Body of pancreas (tissue), 4 donors: ENCODE results near the gene ENPP6. TPM values are rescaled to one million over a fixed set of nuclear protein-coding genes. Genes with fewer than 3 reads are reported as not detected.

ENCODE experiments used
- ATAC-seq: fragments of 150-250 bp; one replicate; pipeline ENCODE4 v1.9.1; 2016
- DNase-seq, 4 donors: peaks; one replicate each; pipeline ENCODE4 v3.0.0-alpha.2; 2019
- H3K27ac ChIP-seq, 4 donors: fragments of 200-600 bp; sonication (generic); 1 replicate in 3 of 4; 2 replicates in 1 of 4; pipeline versions ENCODE4 v1.5.1 to v1.6.1; 2016 to 2019; ENCODE audit warnings: mild to moderate bottlenecking in 1 of 4, mixed read lengths in 1 of 4, moderate library complexity in 1 of 4
- H3K27me3 ChIP-seq, 2 donors: fragments of 200-600 bp; sonication (generic); one replicate each; pipeline ENCODE4 v1.6.0; 2016; ENCODE audit warnings: mild to moderate bottlenecking in 1 of 2
- H3K36me3 ChIP-seq, 2 donors: fragments of 200-600 bp; sonication (generic); replicated peaks in 1 of 2; 2 replicates each; pipeline ENCODE4 v1.5.1; 2016; ENCODE audit warnings: low read depth in 2 of 2; ENCODE audit not compliant: insufficient read depth in 1 of 2
- H3K4me1 ChIP-seq: fragments of 200-600 bp; sonication (generic); one replicate; pipeline ENCODE4 v1.6.0; 2016
- H3K4me3 ChIP-seq, 2 donors: fragments of 200-600 bp; sonication (generic); 1 replicate in 1 of 2; 2 replicates in 1 of 2; pipeline ENCODE4 v1.5.1; 2016 to 2019
- H3K9me3 ChIP-seq, 3 donors: fragments of 200-600 bp; sonication (generic); 1 replicate in 2 of 3; 2 replicates in 1 of 3; pipeline ENCODE4 v1.5.1; 2016
- POLR2A ChIP-seq, 3 donors: fragments of 450-650 bp; IDR thresholded peaks; one replicate each; pipeline ENCODE4 v1.6.1; 2016; ENCODE audit warnings: antibody characterized with exemption in 3 of 3, mild to moderate bottlenecking in 2 of 3
- WGBS, 2 donors: methylation state at CpG; one replicate each; pipeline ENCODE4 v1.1.5; 2017; 5-methylcytosine and 5-hydroxymethylcytosine counted together
- intact Hi-C: fragments of 100-400 bp; cut with DNase I; formaldehyde crosslinking; loops from one replicate; pipeline ENCODE4 v1.15.1; 2023
- total RNA-seq, 2 donors: library from RNA; depleted of rRNA; stranded (reverse); fragments of >200 nt; gene quantifications; one replicate each; pipeline ENCODE4 v1.1.0, GENCODE V29; 2016
- TF ChIP-seq, protein P1 (sequence below), 7 experiments: fragments of 450-650 bp in 4 of 7; fragments of 200-600 bp in 3 of 7; sonication (generic) in 3 of 7; IDR thresholded peaks; one replicate each; pipeline ENCODE4 v1.5.1; 2016 to 2019; ENCODE audit warnings: antibody characterized with exemption in 7 of 7

ENPP6 gene
- total RNA-seq, 2 donors from 2014 or later, result not detected

- intact Hi-C loops, result loop anchor here (5.0 kb wide), 1 partner anchor 323 kb away; no protein-coding TSS in a partner anchor
- Histone ChIP-seq H3K4me3 (no peak overlapping the region), H3K27ac (no peak overlapping the region)
Measured at GRCh38 chr4:184165291-184165690, 52.4 kb downstream of the ENPP6 start.

DNA sequence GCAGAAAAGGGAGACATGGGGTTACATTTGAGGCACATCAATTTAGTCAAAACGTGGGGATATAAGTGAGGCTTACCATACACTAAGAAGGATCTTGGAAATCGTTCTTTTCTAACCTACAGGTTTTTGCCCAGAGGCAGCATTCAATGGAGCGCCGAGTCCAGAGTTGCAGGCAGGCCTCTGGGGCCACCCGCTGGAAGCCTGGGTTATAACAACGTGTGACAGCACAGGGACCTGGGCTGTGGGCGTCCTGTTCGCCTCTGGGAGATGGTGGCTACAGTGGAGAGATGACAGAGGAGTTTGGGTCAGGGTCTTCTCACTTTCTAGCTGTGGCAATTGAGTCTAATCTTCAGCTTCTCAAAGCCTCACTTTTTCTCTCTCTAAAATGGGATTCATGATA, 53.9 kb downstream of the ENPP6 start:
- peak; percentile 70 to 84 (median 75) for DNase-seq
- no peaks in the 10 kb centered on the region for H3K36me3 ChIP-seq
- no peak overlapping the region for H3K4me3 ChIP-seq
- H3K27me3 ChIP-seq, result no peaks in the 10 kb centered on the region
- intact Hi-C loops, result no loop called here
- ATAC-seq, result peak; percentile 85
- WGBS, 2 donors, result 9 to 12% methylated on average over 8 of the region's 8 CpGs
- H3K27ac ChIP-seq, result no peak overlapping the region
- peaks cover 6% of the 10 kb centered on the region for H3K4me1 ChIP-seq
- TF ChIP-seq, protein P1, sequence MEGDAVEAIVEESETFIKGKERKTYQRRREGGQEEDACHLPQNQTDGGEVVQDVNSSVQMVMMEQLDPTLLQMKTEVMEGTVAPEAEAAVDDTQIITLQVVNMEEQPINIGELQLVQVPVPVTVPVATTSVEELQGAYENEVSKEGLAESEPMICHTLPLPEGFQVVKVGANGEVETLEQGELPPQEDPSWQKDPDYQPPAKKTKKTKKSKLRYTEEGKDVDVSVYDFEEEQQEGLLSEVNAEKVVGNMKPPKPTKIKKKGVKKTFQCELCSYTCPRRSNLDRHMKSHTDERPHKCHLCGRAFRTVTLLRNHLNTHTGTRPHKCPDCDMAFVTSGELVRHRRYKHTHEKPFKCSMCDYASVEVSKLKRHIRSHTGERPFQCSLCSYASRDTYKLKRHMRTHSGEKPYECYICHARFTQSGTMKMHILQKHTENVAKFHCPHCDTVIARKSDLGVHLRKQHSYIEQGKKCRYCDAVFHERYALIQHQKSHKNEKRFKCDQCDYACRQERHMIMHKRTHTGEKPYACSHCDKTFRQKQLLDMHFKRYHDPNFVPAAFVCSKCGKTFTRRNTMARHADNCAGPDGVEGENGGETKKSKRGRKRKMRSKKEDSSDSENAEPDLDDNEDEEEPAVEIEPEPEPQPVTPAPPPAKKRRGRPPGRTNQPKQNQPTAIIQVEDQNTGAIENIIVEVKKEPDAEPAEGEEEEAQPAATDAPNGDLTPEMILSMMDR (IDR thresholded peaks at IDR 0.05), result peak; percentile 69 to 94 (median 78)
- no peak for TF ChIP-seq POLR2A (IDR thresholded peaks at IDR 0.05)
- no peaks in the 10 kb centered on the region for H3K9me3 ChIP-seq

More at GRCh38 chr4:184165291-184165690, 52.4 kb downstream of the ENPP6 start:
- DNase-seq, result no peak
- Histone ChIP-seq H3K4me1 (peaks cover 6% of the 10 kb centered on the region), H3K9me3 (no peaks in the 10 kb centered on the region), H3K27me3 (no peaks in the 10 kb centered on the region), H3K36me3 (no peaks in the 10 kb centered on the region)
- TF ChIP-seq, protein P1 (IDR thresholded peaks at IDR 0.05), result no peak
- TF ChIP-seq POLR2A (IDR thresholded peaks at IDR 0.05), result no peak
- no peak for ATAC-seq
- WGBS, 2 donors, result 42 to 55% methylated on average over 6 to 8 of the region's 8 CpGs

GRCh38 chr4:184162596-184162995, 55.1 kb downstream of the ENPP6 start:
- H3K4me3 ChIP-seq, result no peak overlapping the region
- H3K27ac ChIP-seq, result no peak overlapping the region
- no peaks in the 10 kb centered on the region for H3K9me3 ChIP-seq
- DNase-seq (no peak), ATAC-seq (no peak)
- H3K27me3 ChIP-seq, result no peaks in the 10 kb centered on the region
- no peaks in the 10 kb centered on the region for H3K36me3 ChIP-seq
- TF ChIP-seq POLR2A (IDR thresholded peaks at IDR 0.05), result no peak
- TF ChIP-seq, protein P1 (IDR thresholded peaks at IDR 0.05), result no peak
- no peaks in the 10 kb centered on the region for H3K4me1 ChIP-seq
- intact Hi-C loops, result no loop called here
- 74 to 83% methylated on average over 5 of the region's 5 CpGs for WGBS, 2 donors

GRCh38 chr4:184157322-184157721, 60.4 kb downstream of the ENPP6 start:
- DNase-seq, result no peak
- intact Hi-C loops, result no loop called here
- no peak overlapping the region for H3K4me3 ChIP-seq
- no peak for TF ChIP-seq POLR2A (IDR thresholded peaks at IDR 0.05)
- TF ChIP-seq, protein P1 (IDR thresholded peaks at IDR 0.05), result no peak
- no peaks in the 10 kb centered on the region for H3K36me3 ChIP-seq
- no peaks in the 10 kb centered on the region for H3K27me3 ChIP-seq
- no peak for ATAC-seq
- H3K9me3 ChIP-seq, result no peaks in the 10 kb centered on the region
- WGBS, 2 donors, result 64 to 79% methylated on average over 2 of the region's 2 CpGs
- H3K4me1 ChIP-seq, result no peaks in the 10 kb centered on the region
- no peak overlapping the region for H3K27ac ChIP-seq

DNA sequence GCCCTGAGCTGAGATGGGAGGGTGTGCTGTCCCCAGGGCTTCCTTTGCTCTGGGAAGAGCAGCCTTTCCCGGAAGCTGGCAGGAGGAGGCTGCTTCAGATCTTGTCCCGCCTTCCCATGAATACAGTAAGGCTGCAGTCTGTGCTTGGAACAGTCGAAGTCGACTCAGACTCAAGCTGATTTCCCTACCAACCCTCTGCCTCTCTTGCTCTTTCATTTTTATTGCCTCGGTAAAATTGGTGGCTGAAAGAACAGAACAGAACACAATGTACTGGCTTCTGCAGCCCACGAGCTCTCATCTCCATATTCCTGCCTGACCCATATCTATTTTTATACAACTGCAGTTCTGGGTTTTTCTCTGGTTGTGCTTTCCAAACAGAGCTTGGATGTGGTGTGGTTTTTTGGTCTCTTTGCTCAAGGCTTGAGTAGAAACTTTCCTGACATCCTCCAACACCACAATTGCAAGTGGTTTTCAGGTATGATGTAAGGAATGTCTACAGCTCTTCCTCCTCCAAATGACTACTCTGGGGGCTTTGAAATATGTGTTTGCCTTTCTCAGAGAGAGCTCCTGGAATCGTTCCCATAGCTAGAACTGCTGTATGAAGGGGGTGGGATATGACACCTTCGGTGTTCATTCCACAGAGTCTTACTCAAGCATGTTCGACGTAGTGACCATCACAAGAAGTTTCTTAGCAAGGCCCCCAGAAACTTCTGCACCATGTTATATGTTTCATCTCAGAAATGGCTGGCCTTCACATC, 61.3 kb downstream of the ENPP6 start:
- intact Hi-C loops, result no loop called here
- Histone ChIP-seq H3K27ac (no peak overlapping the region), H3K4me1 (no peaks in the 10 kb centered on the region), H3K36me3 (no peaks in the 10 kb centered on the region), H3K4me3 (no peak overlapping the region), H3K9me3 (no peaks in the 10 kb centered on the region), H3K27me3 (no peaks in the 10 kb centered on the region)
- no peak for TF ChIP-seq POLR2A (IDR thresholded peaks at IDR 0.05)
- TF ChIP-seq, protein P1 (IDR thresholded peaks at IDR 0.05), result no peak
- DNase-seq, result no peak
- ATAC-seq, result peak; percentile 45
- 74 to 77% methylated on average over 10 of the region's 10 CpGs for WGBS, 2 donors
